22Rv1 (cell line): ENCODE data around the gene FNDC3A.

Experiments used
- H3K27ac ChIP-seq: fragments of 450-650 bp; 2 replicates; pipeline ENCODE4 v1.5.1; 2017
- CTCF ChIP-seq: fragments of 450-650 bp; IDR thresholded peaks from 2 replicates; pipeline ENCODE4 v1.5.1; 2017; ENCODE audit warnings: mild to moderate bottlenecking
- ZFX ChIP-seq: fragments of 450-650 bp; IDR thresholded peaks from 2 replicates; pipeline ENCODE4 v1.6.1; 2017; ENCODE audit warnings: antibody characterized with exemption, borderline replicate concordance

FNDC3A gene

GRCh38 chr13:48975856-48976575 is at the start of gene FNDC3A:
Gene FNDC3A (plus strand): TSS chr13:48975912. CDS start chr13:49006191, 30,279 bp downstream.
- 0 out of 2 replicates have a peak, but pooled peaks have one; percentile 23 for TF ChIP-seq CTCF
- TF ChIP-seq ZFX, result no peak
- peak within 1 kb of the TSS; percentile 90 for H3K27ac ChIP-seq

- TF ChIP-seq ZFX (no peak), CTCF (no peak)
- H3K27ac ChIP-seq, result no peak overlapping the region
These were observed 46.8 kb upstream of the FNDC3A start for GRCh38 chr13:48928757-48929430.

- no peak overlapping the region for H3K27ac ChIP-seq
- TF ChIP-seq ZFX (no peak), CTCF (no peak)
These were observed 44.8 kb upstream of the FNDC3A start for GRCh38 chr13:48930918-48931317.

GRCh38 chr13:48938308-48938943 is 37.3 kb upstream of the FNDC3A start:
- TF ChIP-seq CTCF (no peak), ZFX (no peak)

GRCh38 chr13:48939728-48940127 is 36.0 kb upstream of the FNDC3A start:
- TF ChIP-seq CTCF (no peak), ZFX (no peak)
- no peak overlapping the region for H3K27ac ChIP-seq

More at GRCh38 chr13:48938308-48938943, 37.3 kb upstream of the FNDC3A start:
- H3K27ac ChIP-seq, result no peak overlapping the region

GRCh38 chr13:48942131-48942530 is 33.6 kb upstream of the FNDC3A start:
- no peak for TF ChIP-seq CTCF
- TF ChIP-seq ZFX, result no peak

More at GRCh38 chr13:48942131-48942530, 33.6 kb upstream of the FNDC3A start:
- no peak overlapping the region for H3K27ac ChIP-seq
